ENCODE data around the gene LYZL1.
"Not testable (repeated sequence)": the region's sequence is repeated elsewhere in the genome, so short reads cannot be mapped to it uniquely, and the experiment has no call there.

The LYZL1 gene

DNA sequence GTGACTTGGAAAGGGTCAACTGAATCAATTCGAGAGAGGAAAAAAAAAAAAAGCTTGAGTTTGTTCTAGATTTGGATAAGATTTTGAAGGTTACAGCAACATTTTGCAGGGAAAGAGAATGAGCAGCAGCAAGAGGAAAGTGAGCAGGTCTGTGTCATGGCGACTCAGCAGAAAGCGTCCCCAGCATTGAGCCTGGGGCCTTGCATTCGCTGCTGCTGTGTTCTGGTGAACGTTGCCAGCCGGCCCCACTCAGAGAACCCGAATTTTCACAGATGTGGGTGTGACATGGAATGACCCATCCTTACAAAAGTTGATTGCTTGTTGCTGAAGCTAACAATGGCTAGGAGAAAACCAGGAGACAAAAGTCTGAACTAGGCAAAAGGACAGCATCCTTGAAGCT, 21.6 kb downstream of the LYZL1 start:
- DNase-seq, result not testable (repeated sequence)

DNA sequence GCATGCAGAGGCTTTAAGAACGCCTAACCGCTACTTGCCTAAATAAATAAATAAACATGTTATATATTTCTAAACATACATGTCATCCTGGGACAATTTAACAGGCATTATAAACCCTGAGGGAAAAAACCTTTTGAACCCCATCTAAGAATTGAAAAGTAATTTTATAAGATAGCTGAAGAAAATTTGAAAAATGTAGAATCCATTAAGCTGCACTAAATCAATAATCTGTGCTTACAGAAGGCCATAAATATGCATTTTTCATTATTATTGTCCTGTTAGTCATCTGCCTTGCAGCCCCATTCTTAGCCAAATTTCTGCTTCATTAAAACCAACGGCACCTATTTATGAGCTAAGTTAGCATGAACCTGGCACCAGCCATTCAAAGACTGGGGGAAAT, 24.2 kb downstream of the LYZL1 start:
- no peak for DNase-seq

DNA sequence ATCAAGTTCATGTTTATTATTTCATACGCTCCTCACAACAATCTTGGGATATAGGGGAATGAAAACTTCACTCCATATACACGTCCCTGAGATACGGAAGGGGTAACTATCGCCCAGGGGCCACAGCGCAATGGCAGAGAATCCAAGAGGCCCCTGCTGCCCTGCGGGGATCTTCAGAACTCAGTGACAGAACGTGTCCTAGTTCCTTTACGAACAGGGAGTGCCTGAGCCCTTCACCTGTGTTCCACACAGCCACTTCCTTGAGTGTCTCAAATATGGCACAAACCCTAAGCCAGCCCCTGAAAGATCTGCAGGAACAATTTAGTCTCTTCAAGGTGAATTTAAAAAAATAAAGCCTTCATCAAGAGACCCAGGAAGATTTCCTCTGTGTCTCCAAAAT, 25.9 kb downstream of the LYZL1 start:
- no peak for DNase-seq

DNA sequence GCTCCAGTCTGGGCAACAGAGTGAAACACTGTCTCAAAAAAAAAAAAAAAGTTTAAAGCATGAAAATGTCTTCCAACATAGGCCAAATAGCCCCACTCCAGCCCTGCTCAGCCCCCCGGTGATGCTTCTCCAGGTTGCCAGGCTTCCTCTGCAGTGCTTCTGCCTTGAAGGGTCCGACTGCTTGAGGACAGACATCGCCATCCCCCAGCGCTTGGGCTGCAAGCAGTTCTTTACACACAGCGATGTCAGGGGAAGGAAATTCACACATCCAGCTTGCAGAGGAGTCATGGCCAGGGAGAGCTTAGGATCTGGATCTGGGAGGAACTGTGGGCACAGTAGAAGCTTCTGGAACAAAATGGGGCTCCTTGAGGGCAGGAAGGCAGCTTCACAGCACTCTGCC, 26.9 kb downstream of the LYZL1 start:
- DNase-seq, result no peak

- DNase-seq, result no peak
These were observed 27.6 kb downstream of the LYZL1 start for GRCh38 chr10:29316308-29317026.

DNA sequence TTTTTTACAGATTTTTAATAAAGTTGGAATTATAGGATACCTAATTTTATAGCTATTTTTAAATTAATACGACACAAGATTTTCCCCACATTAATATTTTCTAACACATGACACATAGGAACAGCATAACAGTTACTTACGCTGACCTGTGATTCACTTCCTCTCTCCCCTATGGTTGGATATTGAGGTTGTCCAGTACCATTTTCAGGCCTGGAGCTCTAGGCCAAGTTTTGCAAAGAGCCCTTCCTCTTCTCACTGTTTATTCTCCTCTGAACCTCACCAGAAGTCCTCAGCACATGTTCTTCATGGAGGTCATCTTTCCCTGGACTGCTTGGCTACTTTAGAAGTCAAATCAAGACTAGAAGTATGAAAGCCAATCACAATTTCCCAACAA, 28.2 kb downstream of the LYZL1 start:
- no peak for DNase-seq

DNA sequence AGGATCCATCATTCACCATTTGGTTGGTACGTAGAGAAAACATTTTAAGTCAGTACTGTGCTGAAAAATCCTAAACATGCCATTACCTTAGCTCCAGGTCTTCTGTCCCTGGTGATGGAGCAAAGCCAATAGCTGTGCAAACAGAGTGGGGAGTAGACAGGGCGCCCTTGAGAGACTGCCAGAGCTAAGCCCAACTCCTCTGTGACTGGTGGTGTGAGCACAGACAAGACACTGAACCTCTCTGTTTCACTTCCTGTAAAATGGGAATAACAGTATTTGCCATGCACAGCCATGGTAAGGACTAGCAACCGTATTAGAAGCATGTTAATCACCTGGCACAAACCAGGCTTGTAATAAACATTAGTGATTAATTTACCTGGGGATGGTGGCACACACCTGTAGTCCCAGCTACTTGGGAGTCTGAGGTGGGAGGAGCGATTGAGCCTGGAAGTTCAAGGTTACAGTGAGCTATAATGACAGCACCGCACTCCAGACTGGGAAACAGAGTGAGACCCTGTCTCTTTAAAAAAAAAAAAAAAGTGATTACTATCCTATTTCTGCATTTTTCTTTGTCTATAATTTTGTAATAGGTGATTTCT, 28.7 kb downstream of the LYZL1 start:
- no peak for DNase-seq

DNA sequence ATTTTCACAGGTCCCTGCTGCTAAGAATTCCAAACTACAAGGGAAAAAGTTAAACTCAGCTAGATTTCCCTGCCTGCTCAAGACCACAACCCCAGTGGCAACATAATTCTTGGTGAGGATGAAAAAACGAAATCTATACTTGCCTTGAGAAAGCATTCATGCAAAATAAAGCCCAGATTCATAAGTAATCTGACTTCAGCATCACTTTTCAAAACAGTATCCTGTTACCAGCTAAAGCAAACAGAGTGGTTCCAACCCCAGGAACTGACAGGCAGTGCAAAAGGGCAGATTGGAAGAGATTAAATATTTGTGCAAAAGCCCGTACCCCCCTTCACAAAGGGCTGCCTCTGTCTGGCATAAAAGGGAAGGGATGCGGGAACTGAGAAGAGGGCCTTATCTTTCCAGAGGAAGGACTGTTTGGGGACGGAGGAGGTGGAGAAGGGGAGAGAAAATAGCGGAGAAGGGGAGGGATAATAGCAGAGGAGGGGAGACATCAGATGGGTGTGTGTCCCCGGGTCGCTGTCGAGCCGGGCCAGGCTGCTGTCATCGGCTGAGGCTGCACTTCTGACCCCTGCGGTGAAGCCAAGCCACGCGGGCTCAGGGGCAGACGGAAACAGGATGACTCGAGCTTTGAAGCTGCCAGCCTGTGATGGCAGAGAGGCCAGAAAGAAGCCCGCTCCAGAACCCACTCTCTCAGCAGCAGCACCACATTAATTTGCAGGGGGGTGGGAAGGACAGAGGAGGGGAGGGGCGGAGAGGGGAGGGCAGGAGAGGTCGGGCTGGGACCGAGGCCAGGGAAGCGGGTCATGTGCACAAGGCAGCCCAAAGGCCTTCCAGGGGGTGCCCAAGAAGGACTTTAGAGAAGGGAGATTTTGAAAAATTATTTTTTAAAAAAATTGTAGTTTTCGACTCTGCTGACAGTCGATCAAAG, 29.5 kb downstream of the LYZL1 start:
- not testable (repeated sequence) for DNase-seq

- no peak for DNase-seq
These were observed 30.4 kb downstream of the LYZL1 start for GRCh38 chr10:29319205-29319781.

DNA sequence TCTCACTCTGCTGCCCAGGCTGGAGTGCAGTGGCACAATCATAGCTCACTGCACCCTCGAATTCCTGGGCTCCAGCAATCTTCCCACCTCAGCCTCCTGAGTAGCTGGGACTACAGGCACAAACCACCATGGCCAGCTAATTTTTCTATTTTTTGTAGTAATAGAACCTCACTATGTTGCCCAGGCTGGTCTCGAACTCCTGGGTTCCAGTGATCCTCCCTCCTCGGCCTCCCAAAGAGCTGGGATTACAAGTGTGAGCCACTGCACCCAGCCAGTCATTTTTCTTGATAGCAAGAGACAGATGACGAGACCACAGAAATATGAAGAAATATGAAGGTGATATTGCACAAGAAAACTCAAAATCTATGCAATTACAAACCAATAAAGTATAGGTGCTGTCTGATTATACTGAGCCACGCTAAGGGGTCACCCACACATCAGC, 31.8 kb downstream of the LYZL1 start:
- not testable (repeated sequence) for DNase-seq

- DNase-seq, result no peak
These were observed 32.8 kb downstream of the LYZL1 start for GRCh38 chr10:29321656-29322055.

- DNase-seq, result no peak
These were observed 34.0 kb downstream of the LYZL1 start for GRCh38 chr10:29322918-29323317.

GRCh38 chr10:29323367-29323766, 34.5 kb downstream of the LYZL1 start:
- no peak for DNase-seq

GRCh38 chr10:29324220-29324841, 35.5 kb downstream of the LYZL1 start:
- DNase-seq, result no peak

DNA sequence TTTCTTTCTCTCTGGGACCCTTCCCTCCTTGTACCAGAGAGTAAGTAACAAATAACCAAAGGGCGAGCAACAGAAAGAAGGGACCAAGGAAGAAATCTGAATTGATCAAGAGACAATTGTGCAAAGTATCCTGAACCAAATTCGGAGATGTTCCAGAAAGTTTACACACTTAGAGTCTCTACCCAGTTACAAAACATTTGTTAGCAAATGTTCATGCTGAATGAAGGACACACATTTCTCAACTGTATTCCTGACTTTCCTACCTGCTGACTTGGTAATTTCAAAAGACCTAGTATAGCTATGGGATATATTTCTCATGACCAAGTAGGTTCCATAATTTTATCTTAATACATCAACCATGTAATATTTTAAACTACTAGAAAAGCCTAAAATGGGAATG, 37.4 kb downstream of the LYZL1 start:
- no peak for DNase-seq

DNA sequence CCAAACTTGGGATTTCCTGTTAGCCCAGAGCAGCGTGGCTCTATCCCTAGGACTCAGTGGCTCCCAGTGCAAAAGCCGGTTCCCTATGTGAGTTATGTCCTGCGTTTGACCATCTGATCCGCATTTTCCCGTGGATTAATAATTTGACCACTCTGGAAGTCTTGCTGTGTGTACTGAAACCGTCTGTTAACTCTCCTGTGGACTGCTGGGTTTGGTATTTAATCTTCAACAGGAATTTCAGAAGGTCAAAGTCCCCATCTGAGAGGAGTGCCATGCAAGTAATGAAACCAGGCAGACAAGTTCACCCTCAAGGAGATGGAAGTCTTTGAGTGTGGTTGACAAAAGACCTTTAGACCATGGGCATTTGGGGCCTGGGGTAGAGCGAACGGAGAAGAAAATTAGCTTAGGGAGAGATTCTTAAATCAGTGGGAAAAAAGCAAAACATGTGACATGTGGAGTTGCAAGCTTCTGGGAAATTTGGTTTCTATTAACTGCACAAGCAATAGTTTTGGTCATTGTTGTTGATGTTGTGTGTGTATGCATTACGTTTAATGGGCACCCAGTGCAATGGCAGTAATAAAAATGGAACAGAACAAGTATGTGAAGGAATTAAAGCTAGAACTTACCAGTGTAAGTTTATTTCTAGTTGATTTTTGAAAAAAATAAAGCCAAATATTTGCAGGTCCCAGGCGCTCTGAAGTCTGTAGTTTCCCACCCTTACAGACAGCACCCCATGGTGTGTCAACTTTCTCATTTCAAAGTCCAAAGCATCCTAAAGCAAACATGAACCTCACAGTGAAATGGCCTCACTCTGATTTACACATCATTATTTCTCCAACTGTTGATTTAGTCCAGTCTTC, 38.2 kb downstream of the LYZL1 start:
- no peak for DNase-seq

GRCh38 chr10:29327746-29328102, 38.9 kb downstream of the LYZL1 start:
- DNase-seq, result no peak

DNA sequence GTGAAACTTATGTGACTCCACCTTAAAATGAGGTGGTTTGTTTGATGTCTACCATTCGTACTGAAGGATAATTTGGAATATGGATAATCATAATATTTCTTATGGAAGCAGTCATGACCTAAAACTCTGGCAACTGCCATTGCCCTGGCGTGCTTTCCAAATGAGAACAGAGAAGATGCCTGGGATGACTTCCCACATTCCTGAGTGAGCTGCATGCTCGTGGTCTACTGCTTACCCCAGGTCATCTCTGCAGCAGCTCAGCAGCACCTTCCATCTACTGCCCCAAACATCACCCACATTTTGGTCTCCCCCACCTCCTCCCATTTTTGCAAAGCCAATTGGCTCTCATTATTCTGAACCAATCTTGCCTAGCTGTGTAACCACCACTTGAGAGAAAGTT, 40.1 kb downstream of the LYZL1 start:
- no peak for DNase-seq

- no peak for DNase-seq
These were observed 40.5 kb downstream of the LYZL1 start for GRCh38 chr10:29329420-29329819.

DNA sequence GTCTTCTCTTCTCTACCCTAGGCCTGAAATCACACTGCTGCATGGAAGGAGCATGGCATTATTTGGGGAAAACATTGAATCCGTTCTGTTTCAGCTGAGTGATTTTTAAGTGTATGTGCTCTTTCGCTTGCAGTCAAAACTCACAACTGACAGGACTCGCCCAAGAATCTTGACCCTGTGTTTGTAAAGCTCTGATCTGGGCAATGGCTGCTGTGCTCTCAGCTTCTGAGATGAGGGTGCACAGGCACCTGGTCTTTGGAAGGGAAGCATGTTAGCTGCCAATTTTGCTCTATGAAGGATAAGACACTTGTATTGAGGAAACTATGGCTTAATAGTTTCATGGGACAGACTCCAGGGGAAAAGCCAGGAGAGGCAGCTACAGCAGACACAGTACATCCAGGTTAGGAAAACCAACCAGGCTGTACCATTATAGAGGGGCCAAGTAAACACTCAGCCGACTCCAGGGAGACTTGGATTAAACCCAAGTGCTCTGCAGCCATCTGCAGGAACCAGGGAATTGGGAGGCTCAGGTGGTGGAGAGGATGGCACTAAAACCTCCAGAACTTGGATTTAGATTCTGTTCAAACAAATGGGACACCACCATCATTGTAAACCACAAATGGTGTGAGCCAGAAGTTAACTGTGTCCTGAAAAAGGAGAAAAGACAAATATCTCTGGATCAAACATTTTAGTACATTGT, 43.3 kb downstream of the LYZL1 start:
- DNase-seq, result no peak

DNA sequence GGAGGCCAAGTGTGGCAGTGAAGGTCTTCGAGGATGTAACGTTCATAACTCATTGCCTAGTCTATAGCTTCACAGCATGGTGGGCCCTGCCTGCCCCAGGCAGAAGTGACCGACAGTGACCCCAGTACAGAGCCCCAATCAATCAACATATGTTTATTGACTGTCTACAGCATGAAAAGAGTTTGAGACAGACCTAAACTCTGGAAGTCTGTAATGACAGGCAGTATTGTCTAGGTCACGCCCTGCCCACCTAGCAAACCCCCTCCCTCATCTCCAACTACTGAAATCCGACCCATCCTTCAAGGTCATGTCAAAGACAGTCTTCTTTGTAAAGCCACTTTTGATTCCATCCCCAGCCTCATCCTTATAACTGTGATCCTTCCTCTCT, 43.9 kb downstream of the LYZL1 start:
- no peak for DNase-seq

All from SIG-M5 (cell line).